NCI-H1436 (cell line): ENCODE data around the gene NUTM2B.
"Not testable (repeated sequence)": the region's sequence is repeated elsewhere in the genome, so short reads cannot be mapped to it uniquely, and the experiment has no call there.

Experiments used
- DNase-seq: peaks from one replicate; lab custom pipeline; 2025; lab: John Stamatoyannopoulos, UW

NUTM2B gene

GRCh38 chr10:79726620-79727019, 23.6 kb downstream of the NUTM2B start:
- not testable (repeated sequence) for DNase-seq

GRCh38 chr10:79744844-79745243, 41.8 kb downstream of the NUTM2B start:
- not testable (repeated sequence) for DNase-seq

- not testable (repeated sequence) for DNase-seq
Measured at GRCh38 chr10:79748510-79748909, 45.5 kb downstream of the NUTM2B start.

GRCh38 chr10:79753601-79754000, 50.6 kb downstream of the NUTM2B start:
- DNase-seq = not testable (repeated sequence)

- not testable (repeated sequence) for DNase-seq
Measured at GRCh38 chr10:79758297-79758993, 55.4 kb downstream of the NUTM2B start.
